ENCODE measurements around the gene CLDN18.

CLDN18 gene

GRCh38 chr3:138063416-138063815 is 53.5 kb downstream of the CLDN18 start:
- no peak overlapping the region for H3K27ac Mint-ChIP-seq
- peaks cover 12% of the 10 kb centered on the region for H3K4me1 Mint-ChIP-seq (ENCODE audit: low read depth)
- H3K9me3 Mint-ChIP-seq: no peaks in the 10 kb centered on the region
- peaks cover 11% of the 10 kb centered on the region for H3K27me3 Mint-ChIP-seq (ENCODE audit: low read depth)
- H3K4me3 Mint-ChIP-seq: no peak overlapping the region
- H3K36me3 Mint-ChIP-seq (ENCODE audit: low read depth): no peaks in the 10 kb centered on the region

DNA sequence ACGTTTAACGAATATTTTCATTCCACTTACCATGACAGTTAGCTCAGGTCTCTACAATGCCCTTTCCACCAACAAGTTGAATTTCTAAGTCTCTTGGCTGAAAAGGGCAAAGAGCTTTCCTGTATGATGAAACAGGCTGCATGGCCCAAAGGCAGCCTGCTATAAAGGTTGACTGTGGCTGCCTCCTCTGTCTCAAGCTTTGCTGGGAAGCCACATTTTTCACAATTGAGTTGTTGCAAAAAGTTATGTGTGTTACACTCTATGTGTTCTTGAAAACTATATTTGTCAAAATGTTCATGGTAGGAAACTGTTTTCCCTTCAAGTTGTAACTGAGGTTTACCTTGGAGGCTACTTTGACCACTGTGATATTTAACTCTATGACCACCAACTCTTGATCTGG is 56.0 kb downstream of the CLDN18 start:
- Mint-ChIP-seq H3K9me3 (no peaks in the 10 kb centered on the region), H3K36me3 (ENCODE audit: low read depth) (no peaks in the 10 kb centered on the region), H3K4me1 (ENCODE audit: low read depth) (peaks cover 14% of the 10 kb centered on the region), H3K27me3 (ENCODE audit: low read depth) (peaks cover 20% of the 10 kb centered on the region), H3K27ac (peak overlapping the region; percentile 61), H3K4me3 (no peak overlapping the region)

- Mint-ChIP-seq H3K9me3 (no peaks in the 10 kb centered on the region), H3K27ac (peak overlapping the region; percentile 61), H3K27me3 (ENCODE audit: low read depth) (peaks cover 20% of the 10 kb centered on the region), H3K4me3 (no peak overlapping the region), H3K36me3 (ENCODE audit: low read depth) (no peaks in the 10 kb centered on the region), H3K4me1 (ENCODE audit: low read depth) (peaks cover 14% of the 10 kb centered on the region)
Measured at GRCh38 chr3:138066383-138066782, 56.4 kb downstream of the CLDN18 start.

DNA sequence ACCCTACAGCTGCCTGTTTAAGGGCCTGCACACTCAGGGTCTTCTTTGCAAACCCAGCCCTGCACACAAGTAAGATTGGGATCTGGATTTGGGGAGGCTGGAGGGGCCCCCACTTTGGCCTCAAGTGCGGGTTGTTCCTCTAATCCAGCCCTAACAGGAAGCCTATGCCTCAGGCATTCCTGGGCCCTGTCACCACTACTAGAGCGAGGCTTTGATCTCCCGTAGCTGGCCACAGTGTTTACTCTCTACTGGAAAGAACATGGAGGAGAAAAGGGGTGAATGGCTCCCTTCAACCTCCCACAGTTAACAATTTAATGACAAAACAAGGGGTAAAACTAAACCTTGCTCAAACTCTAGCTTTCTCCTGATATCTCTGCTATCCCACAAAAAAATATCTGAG is 57.0 kb downstream of the CLDN18 start:
- no peak overlapping the region for H3K27ac Mint-ChIP-seq
- peaks cover 14% of the 10 kb centered on the region for H3K4me1 Mint-ChIP-seq (ENCODE audit: low read depth)
- no peak overlapping the region for H3K4me3 Mint-ChIP-seq
- peaks cover 20% of the 10 kb centered on the region for H3K27me3 Mint-ChIP-seq (ENCODE audit: low read depth)
- no peaks in the 10 kb centered on the region for H3K9me3 Mint-ChIP-seq
- H3K36me3 Mint-ChIP-seq (ENCODE audit: low read depth): no peaks in the 10 kb centered on the region

DNA sequence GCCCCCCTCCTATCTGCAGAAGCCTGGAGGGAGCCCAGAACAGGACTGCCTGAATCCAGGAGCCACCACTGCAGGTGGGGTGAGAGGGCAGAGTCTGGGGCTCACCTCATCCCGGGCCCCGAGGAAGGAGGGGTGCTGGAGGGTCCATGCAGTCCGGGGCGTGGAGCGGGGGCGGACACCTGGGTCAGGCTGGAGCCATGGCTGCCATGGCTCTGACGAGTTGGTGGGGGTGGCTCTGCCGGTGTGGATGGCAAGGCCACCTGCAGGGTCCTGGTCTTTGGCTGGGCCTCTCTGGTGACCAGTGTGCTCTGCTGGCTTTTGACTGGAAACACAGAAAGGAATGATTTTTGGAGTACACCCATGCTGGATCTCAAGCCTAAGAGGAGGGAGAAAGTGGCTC is 58.1 kb downstream of the CLDN18 start:
- Mint-ChIP-seq H3K27ac (no peak overlapping the region), H3K9me3 (no peaks in the 10 kb centered on the region), H3K36me3 (ENCODE audit: low read depth) (no peaks in the 10 kb centered on the region), H3K4me1 (ENCODE audit: low read depth) (peaks cover 14% of the 10 kb centered on the region), H3K4me3 (no peak overlapping the region), H3K27me3 (ENCODE audit: low read depth) (peaks cover 20% of the 10 kb centered on the region)

DNA sequence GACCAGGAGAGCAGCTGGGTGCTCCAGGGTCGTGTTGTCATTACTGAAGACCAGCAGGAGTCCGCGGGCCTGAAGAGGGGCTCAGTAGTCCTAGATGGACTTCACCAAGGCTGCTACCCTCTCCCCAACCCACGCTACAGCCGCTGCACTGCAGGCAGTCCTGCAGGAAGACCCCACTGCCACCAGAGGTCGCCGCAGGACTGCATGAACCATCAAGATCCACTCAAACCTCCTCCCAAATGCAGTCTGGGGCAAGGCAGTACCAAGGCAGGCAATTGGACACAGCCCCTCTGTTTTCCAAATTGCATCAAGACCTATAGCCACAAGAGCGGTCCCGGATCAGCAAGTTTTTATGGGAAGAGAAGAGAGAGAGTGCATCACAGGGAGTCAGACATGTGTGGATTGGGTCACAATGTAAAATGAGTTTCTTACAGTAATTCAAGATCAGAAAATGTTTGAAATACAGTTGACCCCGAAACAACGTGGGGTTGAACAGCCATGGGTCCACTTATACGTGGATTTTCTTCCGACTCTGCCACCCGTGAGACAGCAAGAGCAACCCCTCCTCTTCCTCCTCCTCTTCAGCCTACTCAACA is 58.7 kb downstream of the CLDN18 start:
- Mint-ChIP-seq H3K27ac (no peak overlapping the region), H3K4me1 (ENCODE audit: low read depth) (peaks cover 14% of the 10 kb centered on the region), H3K36me3 (ENCODE audit: low read depth) (no peaks in the 10 kb centered on the region), H3K27me3 (ENCODE audit: low read depth) (peaks cover 25% of the 10 kb centered on the region), H3K9me3 (no peaks in the 10 kb centered on the region), H3K4me3 (no peak overlapping the region)

- Mint-ChIP-seq H3K4me1 (ENCODE audit: low read depth) (peaks cover 12% of the 10 kb centered on the region), H3K9me3 (no peaks in the 10 kb centered on the region), H3K27me3 (ENCODE audit: low read depth) (peaks cover 22% of the 10 kb centered on the region), H3K4me3 (no peak overlapping the region), H3K36me3 (ENCODE audit: low read depth) (no peaks in the 10 kb centered on the region), H3K27ac (no peak overlapping the region)
Measured at GRCh38 chr3:138070006-138070405, 60.0 kb downstream of the CLDN18 start.

- no peak overlapping the region for H3K27ac Mint-ChIP-seq
- H3K9me3 Mint-ChIP-seq: no peaks in the 10 kb centered on the region
- no peaks in the 10 kb centered on the region for H3K36me3 Mint-ChIP-seq (ENCODE audit: low read depth)
- H3K4me1 Mint-ChIP-seq (ENCODE audit: low read depth): peaks cover 2% of the 10 kb centered on the region
- peaks cover 22% of the 10 kb centered on the region for H3K27me3 Mint-ChIP-seq (ENCODE audit: low read depth)
- H3K4me3 Mint-ChIP-seq: no peak overlapping the region
Measured at GRCh38 chr3:138072796-138073195, 62.8 kb downstream of the CLDN18 start.

GRCh38 chr3:138078096-138078495 is 68.1 kb downstream of the CLDN18 start:
- Mint-ChIP-seq H3K27me3 (ENCODE audit: low read depth) (peaks cover 11% of the 10 kb centered on the region), H3K4me3 (no peak overlapping the region), H3K9me3 (no peaks in the 10 kb centered on the region), H3K36me3 (ENCODE audit: low read depth) (no peaks in the 10 kb centered on the region), H3K27ac (no peak overlapping the region), H3K4me1 (ENCODE audit: low read depth) (peaks cover 20% of the 10 kb centered on the region)

DNA sequence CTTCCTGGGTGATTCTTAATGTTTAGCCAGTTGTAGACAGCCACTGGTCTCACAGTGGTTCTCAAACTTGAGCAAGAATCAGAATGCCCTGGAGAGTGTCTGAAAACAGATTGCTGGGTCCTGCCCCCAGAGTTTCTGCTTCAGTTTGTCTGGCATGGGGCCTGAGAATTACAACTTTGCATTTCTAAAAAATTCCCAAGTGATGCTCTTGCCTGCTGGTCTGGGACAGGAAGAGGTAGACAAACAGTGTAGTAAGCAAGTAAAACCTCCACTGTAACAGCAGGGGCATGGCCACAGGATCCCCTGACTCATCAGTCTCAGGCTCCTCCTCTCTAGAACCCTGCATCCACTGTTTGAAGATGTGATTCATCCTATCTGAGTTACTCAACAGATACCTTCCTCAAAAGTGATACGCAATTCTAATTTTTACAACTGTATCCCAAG is 69.0 kb downstream of the CLDN18 start:
- H3K4me3 Mint-ChIP-seq: no peak overlapping the region
- peaks cover 26% of the 10 kb centered on the region for H3K4me1 Mint-ChIP-seq (ENCODE audit: low read depth)
- peaks cover 4% of the 10 kb centered on the region for H3K27me3 Mint-ChIP-seq (ENCODE audit: low read depth)
- H3K36me3 Mint-ChIP-seq (ENCODE audit: low read depth): no peaks in the 10 kb centered on the region
- no peaks in the 10 kb centered on the region for H3K9me3 Mint-ChIP-seq
- no peak overlapping the region for H3K27ac Mint-ChIP-seq

DNA sequence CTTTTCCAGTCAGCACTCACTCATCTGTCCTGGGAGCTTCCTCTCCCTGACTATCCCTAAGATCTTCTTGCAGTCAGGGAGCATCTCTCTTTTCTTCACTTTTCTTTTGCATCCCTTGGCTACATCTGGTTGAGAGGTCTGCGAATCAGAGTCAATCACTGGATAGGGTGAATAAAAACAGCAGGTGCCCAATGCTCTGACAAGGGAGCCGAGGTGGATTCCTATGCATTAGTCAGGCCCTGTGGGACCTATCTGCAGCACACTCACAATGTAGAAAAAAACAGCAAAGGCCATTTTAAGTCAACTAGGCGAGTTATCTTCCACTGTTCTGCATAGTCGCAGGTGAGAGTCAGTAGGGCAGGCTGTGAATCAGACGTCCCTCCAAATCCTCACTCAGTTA is 69.9 kb downstream of the CLDN18 start:
- H3K9me3 Mint-ChIP-seq: no peaks in the 10 kb centered on the region
- peaks cover 2% of the 10 kb centered on the region for H3K36me3 Mint-ChIP-seq (ENCODE audit: low read depth)
- peaks cover 26% of the 10 kb centered on the region for H3K4me1 Mint-ChIP-seq (ENCODE audit: low read depth)
- no peak overlapping the region for H3K27ac Mint-ChIP-seq
- H3K27me3 Mint-ChIP-seq (ENCODE audit: low read depth): peaks cover 4% of the 10 kb centered on the region
- H3K4me3 Mint-ChIP-seq: no peak overlapping the region

DNA sequence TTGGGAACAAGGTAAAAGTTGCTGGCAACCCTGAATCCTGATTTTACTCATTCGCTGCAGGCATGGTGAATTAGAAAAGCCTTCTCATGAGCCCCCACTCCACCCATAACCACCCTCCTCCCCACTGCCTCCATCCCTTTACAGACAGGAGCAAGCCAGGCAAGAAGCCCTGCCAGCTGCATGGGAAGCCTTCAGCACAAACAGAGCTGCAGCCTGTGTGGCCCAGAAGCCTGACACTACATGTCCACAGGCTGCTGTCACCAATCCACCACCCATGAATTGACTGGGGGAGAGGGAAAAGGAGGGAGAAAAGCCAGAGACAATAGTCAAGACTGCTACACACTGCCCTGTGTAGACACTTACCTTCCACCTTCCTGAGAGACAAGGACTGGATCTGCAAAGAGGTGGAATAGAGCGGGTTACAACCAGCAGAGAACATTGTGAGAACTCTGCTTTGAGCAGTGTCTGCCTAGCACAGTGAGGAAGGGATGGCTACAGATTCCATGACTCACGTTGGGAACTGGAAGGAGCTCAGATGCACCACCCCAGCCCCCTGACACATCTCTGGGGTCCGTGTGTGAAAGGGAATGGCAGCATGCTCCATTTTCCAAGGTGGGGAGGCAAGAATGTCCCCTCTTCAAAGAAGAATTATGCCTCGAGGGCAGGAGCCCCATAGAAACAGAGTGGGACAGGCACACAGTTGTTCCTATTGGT is 71.6 kb downstream of the CLDN18 start:
- no peaks in the 10 kb centered on the region for H3K9me3 Mint-ChIP-seq
- peak overlapping the region; percentile 33 for H3K27ac Mint-ChIP-seq
- H3K4me1 Mint-ChIP-seq (ENCODE audit: low read depth): peaks cover 26% of the 10 kb centered on the region
- H3K36me3 Mint-ChIP-seq (ENCODE audit: low read depth): peaks cover 2% of the 10 kb centered on the region
- H3K4me3 Mint-ChIP-seq: no peak overlapping the region
- peaks cover 4% of the 10 kb centered on the region for H3K27me3 Mint-ChIP-seq (ENCODE audit: low read depth)

GRCh38 chr3:138082085-138082991 is 72.4 kb downstream of the CLDN18 start:
- Mint-ChIP-seq H3K27ac (peak overlapping the region; percentile 66), H3K36me3 (ENCODE audit: low read depth) (peaks cover 2% of the 10 kb centered on the region), H3K4me3 (peak overlapping the region; percentile 40), H3K4me1 (ENCODE audit: low read depth) (peaks cover 26% of the 10 kb centered on the region), H3K27me3 (ENCODE audit: low read depth) (peaks cover 4% of the 10 kb centered on the region), H3K9me3 (no peaks in the 10 kb centered on the region)

- Mint-ChIP-seq H3K27ac (peak overlapping the region; percentile 66), H3K4me1 (ENCODE audit: low read depth) (peaks cover 26% of the 10 kb centered on the region), H3K9me3 (no peaks in the 10 kb centered on the region), H3K4me3 (peak overlapping the region; percentile 38), H3K27me3 (ENCODE audit: low read depth) (peaks cover 4% of the 10 kb centered on the region), H3K36me3 (ENCODE audit: low read depth) (peaks cover 2% of the 10 kb centered on the region)
Measured at GRCh38 chr3:138082992-138083386, 73.0 kb downstream of the CLDN18 start.
